Right lobe of liver (tissue), 4 donors: ENCODE data around the gene KAT2A.

ENCODE experiments used
- CTCF ChIP-seq, 4 donors: fragments of 200-600 bp in 3 of 4; fragments of 450-650 bp in 1 of 4; IDR thresholded peaks; one replicate each; pipeline versions ENCODE4 v1.5.1 to v1.8.0; 2016 to 2022; ENCODE audit warnings: antibody characterized with exemption in 4 of 4, mild to moderate bottlenecking in 2 of 4
- POLR2A ChIP-seq: fragments of 450-650 bp; IDR thresholded peaks from one replicate; pipeline ENCODE4 v1.6.1; 2017; ENCODE audit warnings: antibody characterized with exemption, mild to moderate bottlenecking
- donor health status: DM: no; HTN: no; CAD: no.
- donor health status: DM: no; HTN: no; CAD: no.
- donor health status: DM: no; HTN: yes; CAD: no.

GRCh38 chr17:42094375-42095069 lies 26.6 kb downstream of the KAT2A start:
- TF ChIP-seq CTCF (IDR thresholded peaks at IDR 0.05) (no peak), POLR2A (no peak)
